WTC11 (cell line): ENCODE data around the gene RNF214. TPM values are rescaled to one million over a fixed set of nuclear protein-coding genes. Genes with fewer than 3 reads are reported as not detected.

Experiments used
- ATAC-seq: fragments of 200-7000 bp; cut with Tn5 transposase; 2 replicates; pipeline ENCODE4 v1.10.0; 2021; ENCODE audit warnings: mild to moderate bottlenecking, moderate library complexity
- CTCF ChIA-PET: fragments of 300-600 bp; sonication (Branson Sonifier 250); formaldehyde crosslinking; loops from one replicate; lab custom pipeline; 2021; ENCODE audit warnings: antibody characterized with exemption; lab: Charles Lee
- POLR2A ChIA-PET: fragments of 350-600 bp; sonication (Branson Sonifier 250); formaldehyde crosslinking; loops from one replicate; lab custom pipeline; 2021; ENCODE audit warnings: antibody characterized with exemption; lab: Charles Lee
- DNase-seq: peaks from one replicate; pipeline ENCODE4 v3.0.0; 2021; ENCODE audit warnings: low spot score
- H3K27ac Mint-ChIP-seq: 2 replicates; pipeline ENCODE4 v1.8.0; 2021; ENCODE audit warnings: mixed read lengths
- H3K27me3 Mint-ChIP-seq: 2 replicates; pipeline ENCODE4 v1.8.0; 2021; ENCODE audit warnings: low read depth, mild to moderate bottlenecking, moderate library complexity, mixed read lengths
- H3K36me3 Mint-ChIP-seq: 2 replicates; pipeline ENCODE4 v1.8.0; 2021; ENCODE audit warnings: mixed read lengths
- H3K4me1 Mint-ChIP-seq: 2 replicates; pipeline ENCODE4 v1.8.0; 2022; ENCODE audit warnings: mixed read lengths
- H3K4me3 Mint-ChIP-seq: 2 replicates; pipeline ENCODE4 v1.8.0; 2021; ENCODE audit warnings: mild to moderate bottlenecking, moderate library complexity, mixed read lengths
- H3K9me3 Mint-ChIP-seq: 2 replicates; pipeline ENCODE4 v1.8.0; 2021; ENCODE audit warnings: mixed read lengths
- CREB1 ChIP-seq: sonication (generic); formaldehyde crosslinking; IDR thresholded peaks from 2 replicates; pipeline ENCODE4 v1.8.0; 2023; ENCODE audit warnings: mild to moderate bottlenecking, missing genetic modification reagents
- EMX1 ChIP-seq: fragments of 250-450 bp; sonication (Bioruptor Pico); IDR thresholded peaks from 2 replicates; pipeline ENCODE4 v1.8.0; 2021; ENCODE audit warnings: mild to moderate bottlenecking
- NR2C2 ChIP-seq: sonication (generic); formaldehyde crosslinking; IDR thresholded peaks from 2 replicates; pipeline ENCODE4 v1.8.0; 2022; ENCODE audit warnings: mild to moderate bottlenecking, missing genetic modification reagents
- NR3C1 ChIP-seq: sonication (generic); formaldehyde crosslinking; conservative IDR thresholded peaks from 2 replicates; pipeline ENCODE4 v1.8.1; 2023; ENCODE audit warnings: low read depth, mild to moderate bottlenecking, missing genetic modification reagents
- ZBTB21 ChIP-seq: sonication (generic); formaldehyde crosslinking; IDR thresholded peaks from 2 replicates; pipeline ENCODE4 v1.8.1; 2023; ENCODE audit warnings: mild to moderate bottlenecking, missing genetic modification reagents, borderline replicate concordance
- ZNF121 ChIP-seq: sonication (generic); formaldehyde crosslinking; IDR thresholded peaks from 2 replicates; pipeline ENCODE4 v1.8.0; 2023; ENCODE audit warnings: missing genetic modification reagents
- total RNA-seq: library from RNA; stranded (reverse); gene quantifications from 3 replicates; pipeline ENCODE4 v1.2.3, GENCODE V29; 2021
- TF ChIP-seq, protein P1 (sequence below): sonication (generic); formaldehyde crosslinking; IDR thresholded peaks from 2 replicates; pipeline ENCODE4 v1.8.1; 2022; ENCODE audit warnings: low read depth, mild to moderate bottlenecking, moderate library complexity, missing genetic modification reagents, borderline replicate concordance
- TF ChIP-seq, protein P2 (sequence below): sonication (generic); formaldehyde crosslinking; IDR thresholded peaks from 2 replicates; pipeline ENCODE4 v1.8.0; 2022; ENCODE audit warnings: missing genetic modification reagents
- TF ChIP-seq, protein P3 (sequence below): sonication (generic); formaldehyde crosslinking; IDR thresholded peaks from 2 replicates; pipeline ENCODE4 v1.8.0; 2022; ENCODE audit warnings: mild to moderate bottlenecking, missing genetic modification reagents
- TF ChIP-seq, protein P4 (sequence below): sonication (generic); formaldehyde crosslinking; IDR thresholded peaks from 2 replicates; pipeline ENCODE4 v1.8.1; 2023; ENCODE audit warnings: mild to moderate bottlenecking, moderate library complexity, missing genetic modification reagents
- TF ChIP-seq, protein P5 (sequence below): fragments of 200-600 bp; IDR thresholded peaks from 2 replicates; pipeline ENCODE4 v1.8.0; 2022; ENCODE audit warnings: antibody characterized with exemption

The RNF214 gene
- total RNA-seq, 1 experiment from 2014 or later: 35.4 TPM

DNA sequence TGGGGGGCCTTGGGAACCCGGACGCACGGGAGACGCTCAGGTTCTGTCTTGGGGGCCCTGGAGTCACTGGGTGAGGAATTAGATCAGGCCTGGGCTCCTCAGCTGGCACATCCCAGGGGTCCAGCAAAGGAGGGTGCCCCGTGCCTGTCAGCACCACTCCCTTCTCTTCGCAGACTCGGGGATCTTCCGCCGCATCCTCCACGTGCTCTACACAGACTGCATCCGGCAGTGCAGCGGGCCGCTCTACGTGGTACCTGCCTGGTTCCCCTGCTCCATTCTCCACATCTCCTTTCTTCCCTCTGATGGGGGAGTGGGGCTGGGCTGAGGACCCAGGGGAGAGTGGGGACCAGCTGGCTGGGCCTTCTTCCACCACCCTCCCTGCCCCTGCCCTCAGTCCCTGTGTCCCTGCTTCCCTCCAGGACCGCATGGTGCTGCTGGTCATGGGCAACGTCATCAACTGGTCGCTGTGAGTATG, 40.0 kb upstream of the RNF214 start:
- 0 out of 2 replicates have a peak, but pooled peaks cover 2% of the 10 kb centered on the region for H3K36me3 Mint-ChIP-seq
- H3K4me1 Mint-ChIP-seq: peaks cover 2% of the 10 kb centered on the region
- TF ChIP-seq NR3C1 (CRISPR knock-in tag): no peak
- TF ChIP-seq ZBTB21 (CRISPR knock-in tag): no peak
- no peak for TF ChIP-seq EMX1 (CRISPR knock-in tag)
- TF ChIP-seq, protein P1, sequence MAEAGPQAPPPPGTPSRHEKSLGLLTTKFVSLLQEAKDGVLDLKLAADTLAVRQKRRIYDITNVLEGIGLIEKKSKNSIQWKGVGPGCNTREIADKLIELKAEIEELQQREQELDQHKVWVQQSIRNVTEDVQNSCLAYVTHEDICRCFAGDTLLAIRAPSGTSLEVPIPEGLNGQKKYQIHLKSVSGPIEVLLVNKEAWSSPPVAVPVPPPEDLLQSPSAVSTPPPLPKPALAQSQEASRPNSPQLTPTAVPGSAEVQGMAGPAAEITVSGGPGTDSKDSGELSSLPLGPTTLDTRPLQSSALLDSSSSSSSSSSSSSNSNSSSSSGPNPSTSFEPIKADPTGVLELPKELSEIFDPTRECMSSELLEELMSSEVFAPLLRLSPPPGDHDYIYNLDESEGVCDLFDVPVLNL (CRISPR knock-in tag): no peak
- TF ChIP-seq, protein P2, sequence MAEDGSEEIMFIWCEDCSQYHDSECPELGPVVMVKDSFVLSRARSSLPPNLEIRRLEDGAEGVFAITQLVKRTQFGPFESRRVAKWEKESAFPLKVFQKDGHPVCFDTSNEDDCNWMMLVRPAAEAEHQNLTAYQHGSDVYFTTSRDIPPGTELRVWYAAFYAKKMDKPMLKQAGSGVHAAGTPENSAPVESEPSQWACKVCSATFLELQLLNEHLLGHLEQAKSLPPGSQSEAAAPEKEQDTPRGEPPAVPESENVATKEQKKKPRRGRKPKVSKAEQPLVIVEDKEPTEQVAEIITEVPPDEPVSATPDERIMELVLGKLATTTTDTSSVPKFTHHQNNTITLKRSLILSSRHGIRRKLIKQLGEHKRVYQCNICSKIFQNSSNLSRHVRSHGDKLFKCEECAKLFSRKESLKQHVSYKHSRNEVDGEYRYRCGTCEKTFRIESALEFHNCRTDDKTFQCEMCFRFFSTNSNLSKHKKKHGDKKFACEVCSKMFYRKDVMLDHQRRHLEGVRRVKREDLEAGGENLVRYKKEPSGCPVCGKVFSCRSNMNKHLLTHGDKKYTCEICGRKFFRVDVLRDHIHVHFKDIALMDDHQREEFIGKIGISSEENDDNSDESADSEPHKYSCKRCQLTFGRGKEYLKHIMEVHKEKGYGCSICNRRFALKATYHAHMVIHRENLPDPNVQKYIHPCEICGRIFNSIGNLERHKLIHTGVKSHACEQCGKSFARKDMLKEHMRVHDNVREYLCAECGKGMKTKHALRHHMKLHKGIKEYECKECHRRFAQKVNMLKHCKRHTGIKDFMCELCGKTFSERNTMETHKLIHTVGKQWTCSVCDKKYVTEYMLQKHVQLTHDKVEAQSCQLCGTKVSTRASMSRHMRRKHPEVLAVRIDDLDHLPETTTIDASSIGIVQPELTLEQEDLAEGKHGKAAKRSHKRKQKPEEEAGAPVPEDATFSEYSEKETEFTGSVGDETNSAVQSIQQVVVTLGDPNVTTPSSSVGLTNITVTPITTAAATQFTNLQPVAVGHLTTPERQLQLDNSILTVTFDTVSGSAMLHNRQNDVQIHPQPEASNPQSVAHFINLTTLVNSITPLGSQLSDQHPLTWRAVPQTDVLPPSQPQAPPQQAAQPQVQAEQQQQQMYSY (CRISPR knock-in tag): no peak
- TF ChIP-seq, protein P3, sequence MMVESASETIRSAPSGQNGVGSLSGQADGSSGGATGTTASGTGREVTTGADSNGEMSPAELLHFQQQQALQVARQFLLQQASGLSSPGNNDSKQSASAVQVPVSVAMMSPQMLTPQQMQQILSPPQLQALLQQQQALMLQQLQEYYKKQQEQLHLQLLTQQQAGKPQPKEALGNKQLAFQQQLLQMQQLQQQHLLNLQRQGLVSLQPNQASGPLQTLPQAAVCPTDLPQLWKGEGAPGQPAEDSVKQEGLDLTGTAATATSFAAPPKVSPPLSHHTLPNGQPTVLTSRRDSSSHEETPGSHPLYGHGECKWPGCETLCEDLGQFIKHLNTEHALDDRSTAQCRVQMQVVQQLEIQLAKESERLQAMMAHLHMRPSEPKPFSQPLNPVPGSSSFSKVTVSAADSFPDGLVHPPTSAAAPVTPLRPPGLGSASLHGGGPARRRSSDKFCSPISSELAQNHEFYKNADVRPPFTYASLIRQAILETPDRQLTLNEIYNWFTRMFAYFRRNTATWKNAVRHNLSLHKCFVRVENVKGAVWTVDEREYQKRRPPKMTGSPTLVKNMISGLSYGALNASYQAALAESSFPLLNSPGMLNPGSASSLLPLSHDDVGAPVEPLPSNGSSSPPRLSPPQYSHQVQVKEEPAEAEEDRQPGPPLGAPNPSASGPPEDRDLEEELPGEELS (CRISPR knock-in tag): no peak
- TF ChIP-seq, protein P4, sequence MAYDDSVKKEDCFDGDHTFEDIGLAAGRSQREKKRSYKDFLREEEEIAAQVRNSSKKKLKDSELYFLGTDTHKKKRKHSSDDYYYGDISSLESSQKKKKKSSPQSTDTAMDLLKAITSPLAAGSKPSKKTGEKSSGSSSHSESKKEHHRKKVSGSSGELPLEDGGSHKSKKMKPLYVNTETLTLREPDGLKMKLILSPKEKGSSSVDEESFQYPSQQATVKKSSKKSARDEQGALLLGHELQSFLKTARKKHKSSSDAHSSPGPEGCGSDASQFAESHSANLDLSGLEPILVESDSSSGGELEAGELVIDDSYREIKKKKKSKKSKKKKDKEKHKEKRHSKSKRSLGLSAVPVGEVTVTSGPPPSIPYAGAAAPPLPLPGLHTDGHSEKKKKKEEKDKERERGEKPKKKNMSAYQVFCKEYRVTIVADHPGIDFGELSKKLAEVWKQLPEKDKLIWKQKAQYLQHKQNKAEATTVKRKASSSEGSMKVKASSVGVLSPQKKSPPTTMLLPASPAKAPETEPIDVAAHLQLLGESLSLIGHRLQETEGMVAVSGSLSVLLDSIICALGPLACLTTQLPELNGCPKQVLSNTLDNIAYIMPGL (CRISPR knock-in tag): no peak
- TF ChIP-seq CREB1 (CRISPR knock-in tag): no peak
- no peak for TF ChIP-seq ZNF121 (CRISPR knock-in tag)
- TF ChIP-seq, all 79 proteins: peak for 0
- no peak overlapping the region for H3K27ac Mint-ChIP-seq
- H3K27me3 Mint-ChIP-seq: no peaks in the 10 kb centered on the region
- no peak for DNase-seq
- POLR2A ChIA-PET: no interaction called here
- H3K9me3 Mint-ChIP-seq: no peaks in the 10 kb centered on the region
- H3K4me3 Mint-ChIP-seq: no peak overlapping the region
- no peak for ATAC-seq
- CTCF ChIA-PET: interaction anchor here (5.9 kb wide), 1 partner anchor 12 kb away, joined by 48 read pairs; the partner anchor contains the start of gene SIDT2

DNA sequence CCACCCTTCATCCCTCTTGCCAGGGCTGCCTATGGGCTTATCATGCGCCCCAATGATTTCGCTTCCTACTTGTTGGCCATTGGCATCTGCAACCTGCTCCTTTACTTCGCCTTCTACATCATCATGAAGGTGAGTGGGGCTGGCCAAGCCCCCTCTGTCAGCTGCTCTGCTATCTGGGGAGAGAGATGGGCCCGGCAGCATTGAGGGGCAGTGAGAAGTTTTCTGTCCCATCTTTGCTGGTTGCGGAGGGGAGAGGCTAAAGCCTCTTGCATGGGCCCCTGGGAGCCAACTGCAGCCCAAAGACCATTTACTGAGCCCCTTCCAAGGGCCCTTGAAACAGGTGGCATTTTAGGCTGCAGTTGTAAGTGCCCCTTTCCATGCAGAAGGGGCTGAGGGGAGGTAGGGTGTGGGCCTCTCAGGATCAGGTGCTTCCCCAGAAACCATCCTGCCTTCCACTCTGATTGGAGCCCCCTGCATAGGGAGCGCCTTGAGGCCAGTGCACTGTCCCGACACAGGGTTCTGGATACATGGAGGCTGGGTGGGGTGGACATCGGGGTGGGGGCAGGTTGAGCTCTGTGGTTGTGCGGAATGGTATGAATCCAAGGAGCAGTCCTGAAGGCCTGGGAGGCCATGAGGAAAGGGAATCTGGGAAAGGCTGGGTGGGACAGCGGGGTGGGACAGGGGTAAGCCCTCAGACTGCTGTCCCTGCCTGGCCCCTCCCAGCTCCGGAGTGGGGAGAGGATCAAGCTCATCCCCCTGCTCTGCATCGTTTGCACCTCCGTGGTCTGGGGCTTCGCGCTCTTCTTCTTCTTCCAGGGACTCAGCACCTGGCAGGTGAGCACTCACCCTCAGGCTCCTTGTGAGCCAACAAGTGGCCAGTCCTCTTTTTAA, 39.1 kb upstream of the RNF214 start:
- DNase-seq (no peak), ATAC-seq (no peak)
- ChIA-PET CTCF (interaction anchor here (5.9 kb wide), 1 partner anchor 13 kb away, joined by 48 read pairs; the partner anchor contains the start of gene SIDT2), POLR2A (no interaction called here)
- H3K27me3 Mint-ChIP-seq: no peaks in the 10 kb centered on the region
- H3K4me3 Mint-ChIP-seq: no peak overlapping the region
- H3K4me1 Mint-ChIP-seq: peaks cover 11% of the 10 kb centered on the region
- H3K36me3 Mint-ChIP-seq: 0 out of 2 replicates have a peak, but pooled peaks cover 2% of the 10 kb centered on the region
- no peak overlapping the region; the same call in 1 of the 2 replicates for H3K27ac Mint-ChIP-seq
- TF ChIP-seq NR2C2 (CRISPR knock-in tag): no peak
- TF ChIP-seq, protein P5, sequence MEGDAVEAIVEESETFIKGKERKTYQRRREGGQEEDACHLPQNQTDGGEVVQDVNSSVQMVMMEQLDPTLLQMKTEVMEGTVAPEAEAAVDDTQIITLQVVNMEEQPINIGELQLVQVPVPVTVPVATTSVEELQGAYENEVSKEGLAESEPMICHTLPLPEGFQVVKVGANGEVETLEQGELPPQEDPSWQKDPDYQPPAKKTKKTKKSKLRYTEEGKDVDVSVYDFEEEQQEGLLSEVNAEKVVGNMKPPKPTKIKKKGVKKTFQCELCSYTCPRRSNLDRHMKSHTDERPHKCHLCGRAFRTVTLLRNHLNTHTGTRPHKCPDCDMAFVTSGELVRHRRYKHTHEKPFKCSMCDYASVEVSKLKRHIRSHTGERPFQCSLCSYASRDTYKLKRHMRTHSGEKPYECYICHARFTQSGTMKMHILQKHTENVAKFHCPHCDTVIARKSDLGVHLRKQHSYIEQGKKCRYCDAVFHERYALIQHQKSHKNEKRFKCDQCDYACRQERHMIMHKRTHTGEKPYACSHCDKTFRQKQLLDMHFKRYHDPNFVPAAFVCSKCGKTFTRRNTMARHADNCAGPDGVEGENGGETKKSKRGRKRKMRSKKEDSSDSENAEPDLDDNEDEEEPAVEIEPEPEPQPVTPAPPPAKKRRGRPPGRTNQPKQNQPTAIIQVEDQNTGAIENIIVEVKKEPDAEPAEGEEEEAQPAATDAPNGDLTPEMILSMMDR: no peak
- no peaks in the 10 kb centered on the region for H3K9me3 Mint-ChIP-seq
